Astrocyte of the spinal cord (primary cell): ENCODE measurements around the gene SPAG4.

Experiments used
- DNase-seq: peaks from one replicate; pipeline ENCODE4 v3.0.0; 2011; ENCODE audit warnings: low read depth, low spot score
- H3K4me3 ChIP-seq: 2 replicates; pipeline ENCODE4 v1.5.1; 2011; ENCODE audit warnings: low read depth, mild to moderate bottlenecking, low read length, moderate library complexity
- CTCF ChIP-seq: IDR thresholded peaks from 2 replicates; pipeline ENCODE4 v1.5.1; 2012; ENCODE audit warnings: low read depth, mild to moderate bottlenecking, low read length, inconsistent platforms
- in situ Hi-C: cut with HindIII; loops from 2 replicates; pipeline ENCODE4 v1.10.0; 2017; ENCODE audit warnings: low sequenced_read_pairs

Gene SPAG4

GRCh38 chr20:35661908-35662307 is 46.3 kb downstream of the SPAG4 start:
- TF ChIP-seq CTCF: no peak
- in situ Hi-C loops: no loop called here
- DNase-seq: no peak
- H3K4me3 ChIP-seq: peak overlapping the region; percentile 7

DNA sequence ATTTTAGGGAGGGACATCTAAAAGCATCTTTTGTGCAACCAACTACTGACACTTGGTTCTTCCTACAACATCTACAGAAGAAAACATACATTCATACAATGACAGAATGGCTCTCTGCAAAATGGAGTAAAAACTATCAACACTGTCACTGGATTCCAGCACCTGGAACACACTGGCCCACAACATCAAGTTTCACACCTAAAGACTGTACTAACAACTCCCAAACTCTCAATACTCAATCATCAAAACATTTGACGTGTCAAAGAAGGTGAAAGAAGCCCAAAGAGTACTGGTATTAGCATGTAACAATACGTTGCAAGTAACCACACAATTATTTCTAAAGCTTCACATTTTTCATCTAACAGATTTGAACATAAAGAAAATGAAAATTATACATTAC is 46.9 kb downstream of the SPAG4 start:
- in situ Hi-C loops: no loop called here
- peak overlapping the region; percentile 11 for H3K4me3 ChIP-seq
- no peak for TF ChIP-seq CTCF
- no peak for DNase-seq

DNA sequence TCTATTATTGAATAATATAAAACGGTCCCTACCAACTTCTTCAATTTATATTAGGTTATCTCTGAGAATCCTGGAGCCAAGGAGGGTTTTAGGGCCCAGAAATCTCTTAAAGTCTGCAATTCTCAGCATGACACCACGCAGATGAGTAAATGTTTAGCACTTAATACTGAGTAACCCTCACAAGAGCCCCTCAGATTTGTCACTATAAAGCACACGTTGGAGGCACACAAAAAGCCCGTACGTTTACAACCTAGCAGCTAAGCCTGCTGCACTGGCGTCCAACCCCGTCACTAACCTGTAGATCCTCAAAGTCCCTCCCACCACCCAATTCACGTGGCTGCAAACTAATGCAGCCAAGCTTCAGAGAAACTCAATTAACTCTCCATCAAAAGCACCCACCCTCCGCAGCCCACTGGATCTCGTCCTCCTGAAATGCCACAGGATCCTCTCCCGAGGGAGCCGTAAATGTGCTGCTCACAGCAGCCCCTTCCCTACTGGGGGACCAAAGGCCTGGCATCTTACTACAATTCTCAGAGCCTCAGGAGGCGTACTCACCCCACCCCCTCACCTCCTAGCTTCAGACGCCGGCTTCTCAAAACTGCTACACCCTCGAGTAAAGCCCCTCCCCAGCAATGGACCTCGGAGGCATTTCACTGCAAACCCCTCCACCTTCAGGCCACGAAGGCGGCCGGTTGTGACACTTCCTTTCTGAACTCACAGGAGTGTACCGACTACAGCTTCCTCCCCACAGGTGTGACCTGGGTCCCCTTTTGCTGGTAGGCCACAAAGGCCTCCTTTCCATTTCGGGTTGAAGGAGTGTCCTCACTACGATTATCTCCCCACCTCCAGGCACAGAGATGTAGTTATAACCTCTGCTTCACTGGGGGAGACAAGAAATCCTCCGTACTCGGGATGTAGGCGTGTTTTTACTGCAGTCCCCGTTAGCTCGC is 48.2 kb downstream of the SPAG4 start:
- in situ Hi-C loops: no loop called here
- DNase-seq: peak; percentile 24
- peak overlapping the region; percentile 89 for H3K4me3 ChIP-seq
- TF ChIP-seq CTCF: no peak

DNA sequence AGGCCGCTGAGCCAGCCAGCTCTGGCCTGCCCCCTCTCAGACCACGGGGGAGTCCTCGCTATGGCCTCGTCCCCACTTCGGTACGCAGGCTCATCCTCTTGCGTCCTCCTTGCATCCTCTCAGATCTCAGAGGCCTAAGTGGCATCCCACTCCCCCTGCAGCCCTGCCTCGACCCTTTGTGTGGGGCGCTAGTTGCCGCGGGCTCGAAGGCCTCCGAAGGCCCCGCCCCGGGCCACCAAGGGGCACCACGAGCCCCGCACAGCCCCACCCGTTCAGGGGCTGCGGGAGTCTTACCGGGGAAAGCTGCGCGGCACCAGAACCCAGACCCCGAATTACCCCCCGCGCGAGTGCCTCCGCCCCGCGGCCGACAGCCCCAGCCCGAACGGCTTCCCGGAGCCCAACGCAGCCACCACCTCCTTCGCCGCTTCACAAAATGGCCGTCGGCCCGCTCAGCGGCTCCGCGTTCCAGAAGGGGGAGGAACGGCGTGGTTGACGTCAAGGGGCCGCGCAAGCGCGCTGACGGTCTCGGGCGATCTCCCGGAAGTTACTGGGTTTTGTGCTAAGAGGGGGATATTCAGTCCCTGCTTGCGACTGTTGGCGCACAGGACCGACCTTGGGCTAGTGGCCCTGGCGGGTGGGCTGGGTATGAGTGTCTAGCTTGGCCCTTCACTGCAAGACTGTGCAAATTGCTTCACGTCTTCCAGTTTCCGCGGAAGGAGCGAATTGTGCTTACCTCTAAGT is 49.0 kb downstream of the SPAG4 start, which contains the start of the genes CPNE1 and RBM12:
Gene CPNE1 (minus strand): TSS at position 435 of the 741 bp plus-strand sequence. CDS start 31,977 bp downstream, outside the sequence.
Gene RBM12 (minus strand): TSS at position 435 of the 741 bp plus-strand sequence. CDS start 9,578 bp downstream, outside the sequence.
- TF ChIP-seq CTCF: no peak
- DNase-seq: peak; percentile 93
- H3K4me3 ChIP-seq: peak within 1 kb of the TSS; percentile 89
- in situ Hi-C loops: no loop called here

GRCh38 chr20:35665949-35666288 is 50.3 kb downstream of the SPAG4 start:
- TF ChIP-seq CTCF: no peak
- in situ Hi-C loops: no loop called here
- DNase-seq: no peak

DNA sequence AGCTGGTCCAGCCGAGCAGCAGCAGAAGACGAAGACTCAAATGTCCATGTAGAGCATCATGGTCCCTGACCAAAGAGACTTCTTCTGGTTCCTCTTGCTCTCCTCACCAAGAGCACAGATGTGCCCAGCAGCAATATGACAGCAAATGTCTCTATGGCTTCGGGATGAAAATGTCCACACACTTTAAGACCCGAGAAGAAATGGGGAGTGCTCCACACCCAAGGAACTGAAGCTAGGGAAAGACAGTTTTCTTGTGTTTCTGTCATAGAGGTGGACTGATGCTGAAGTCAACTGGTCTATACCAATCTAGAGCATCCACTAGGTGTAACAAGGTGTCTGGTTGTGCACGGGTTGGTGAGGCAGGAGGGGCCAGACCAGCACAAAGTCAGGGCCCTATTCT is 53.6 kb downstream of the SPAG4 start:
- in situ Hi-C loops: no loop called here
- DNase-seq: no peak
- no peak overlapping the region for H3K4me3 ChIP-seq
- TF ChIP-seq CTCF: no peak

More at GRCh38 chr20:35665949-35666288, 50.3 kb downstream of the SPAG4 start:
- H3K4me3 ChIP-seq: no peak overlapping the region
